ENCODE results near the gene PPWD1. TPM values are rescaled to one million over a fixed set of nuclear protein-coding genes. Genes with fewer than 3 reads are reported as not detected.

Gene PPWD1
- total RNA-seq (100 to 1,000 TPM in 3 of 5 donors, 10 to 100 TPM in 2; 36.6 to 159 (median 100) TPM), polyA plus RNA-seq (10 to 100 TPM in 2 of 3 donors, 1 to 10 TPM in 1; 9.3 to 24.4 (median 18.8) TPM)
- long read RNA-seq, donor 1, partial matches to known transcripts: 0 of 7 reads
- long read RNA-seq, donor 1, other reads (novel, unspliced or antisense): 0 of 7 reads
- long read RNA-seq, donor 2, transcript PPWD1-201 (11 exons, 2,166 nt): major isoform, 7 of 8 reads
- long read RNA-seq, donor 2, partial matches to known transcripts: 0 of 8 reads
- long read RNA-seq, donor 2, other reads (novel, unspliced or antisense): 0 of 8 reads
- long read RNA-seq, donor 3, partial matches to known transcripts: 0 of 7 reads
- long read RNA-seq, donor 3, other reads (novel, unspliced or antisense): 0 of 7 reads
- long read RNA-seq, donor 4: 0 reads
- long read RNA-seq, donor 5, transcript PPWD1-201 (11 exons, 2,166 nt): major isoform, 7 of 12 reads
- long read RNA-seq, donor 5, partial matches to known transcripts: 0 of 12 reads
- long read RNA-seq, donor 5, other reads (novel, unspliced or antisense): 0 of 12 reads
- long read RNA-seq, donor 6, transcript PPWD1-201 (11 exons, 2,166 nt): major isoform, 11 of 35 reads
- long read RNA-seq, donor 6, transcript PPWD1-206 (2 exons, 838 nt): minor isoform, 7 of 35 reads
- long read RNA-seq, donor 6, partial matches to known transcripts: 11 of 35 reads
- long read RNA-seq, donor 6, other reads (novel, unspliced or antisense): 0 of 35 reads
- long read RNA-seq, donor 7, partial matches to known transcripts: 0 of 4 reads
- long read RNA-seq, donor 7, other reads (novel, unspliced or antisense): 0 of 4 reads
- long read RNA-seq, donor 8, transcript PPWD1-206 (2 exons, 838 nt): major isoform, 5 of 17 reads
- long read RNA-seq, donor 8, partial matches to known transcripts: 7 of 17 reads
- long read RNA-seq, donor 8, other reads (novel, unspliced or antisense): 0 of 17 reads
- long read RNA-seq, donor 9, partial matches to known transcripts: 0 of 5 reads
- long read RNA-seq, donor 9, other reads (novel, unspliced or antisense): 0 of 5 reads
- long read RNA-seq, donor 10, partial matches to known transcripts: 0 of 4 reads
- long read RNA-seq, donor 10, other reads (novel, unspliced or antisense): 0 of 4 reads

- H3K36me3 ChIP-seq: peaks cover 0 to 11% (median 9%) of the 10 kb centered on the region in 4 donors
- DNase-seq: peak; percentile 95 to 98
- H3K4me1 ChIP-seq: peaks cover 13 to 45% (median 36%) of the 10 kb centered on the region in 4 donors
- intact Hi-C loops (cut with DNase I; ENCODE audit: low total_unique reads): no loop called here
- no peaks in the 10 kb centered on the region for H3K27me3 ChIP-seq
- peak within 1 kb of the TSS; percentile 80 to 96 (median 90) for H3K27ac ChIP-seq
- WGBS, 5 donors: 0 to 1% (median 0%) methylated on average over 32 to 54 of the region's 54 CpGs
- H3K4me3 ChIP-seq: peak within 1 kb of the TSS; percentile 67 to 99 (median 83)
- TF ChIP-seq CTCF (IDR thresholded peaks at IDR 0.05) (no peak), POLR2AphosphoS5 (IDR thresholded peaks at IDR 0.05) (peak; percentile 75 to 94 (median 93))
- H3K9me3 ChIP-seq: no peaks in the 10 kb centered on the region
Observed at GRCh38 chr5:65562731-65563701, at the start of gene PPWD1, which contains the start of gene CENPK. PPWD1 (plus strand) TSS chr5:65563296; CDS start chr5:65563311, 15 bp downstream. CENPK (minus strand) TSS chr5:65563168; CDS start chr5:65554907, 8,261 bp downstream.

DNA sequence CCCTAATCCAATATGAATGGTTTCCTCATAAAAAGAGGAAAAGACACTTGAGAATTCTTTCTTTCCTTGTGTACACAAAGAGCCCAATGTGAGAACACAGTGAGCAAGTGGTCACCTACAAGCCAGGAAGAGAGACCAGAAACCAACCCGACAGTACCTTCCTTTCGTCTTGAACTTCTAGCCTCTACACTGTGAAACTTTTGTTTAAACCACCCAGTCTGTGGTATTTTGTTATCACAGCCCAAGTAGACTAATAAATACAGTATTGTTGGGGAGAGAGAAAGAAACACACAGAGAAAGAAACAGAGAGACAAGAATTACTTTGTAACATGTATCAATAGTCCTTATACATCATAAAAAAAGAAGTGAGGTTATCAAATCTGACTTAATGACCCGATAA lies 37.4 kb upstream of the PPWD1 start:
- TF ChIP-seq POLR2AphosphoS5 (IDR thresholded peaks at IDR 0.05): no peak
- no peak for TF ChIP-seq POLR2A (IDR thresholded peaks at IDR 0.05)
- no peak for TF ChIP-seq EP300 (IDR thresholded peaks at IDR 0.05)
- no peak for TF ChIP-seq CTCF (IDR thresholded peaks at IDR 0.05)
- intact Hi-C loops (cut with DNase I; ENCODE audit: low total_unique reads): no loop called here
- Histone ChIP-seq H3K9me3 (no peaks in the 10 kb centered on the region), H3K27ac (no peak overlapping the region), H3K27me3 (no peaks in the 10 kb centered on the region), H3K4me1 (no peaks in the 10 kb centered on the region), H3K36me3 (no peaks in the 10 kb centered on the region), H3K4me3 (no peak overlapping the region)
- 76 to 93% (median 89%) methylated on average over 3 of the region's 3 CpGs for WGBS, 5 donors
- no peak for DNase-seq

DNA sequence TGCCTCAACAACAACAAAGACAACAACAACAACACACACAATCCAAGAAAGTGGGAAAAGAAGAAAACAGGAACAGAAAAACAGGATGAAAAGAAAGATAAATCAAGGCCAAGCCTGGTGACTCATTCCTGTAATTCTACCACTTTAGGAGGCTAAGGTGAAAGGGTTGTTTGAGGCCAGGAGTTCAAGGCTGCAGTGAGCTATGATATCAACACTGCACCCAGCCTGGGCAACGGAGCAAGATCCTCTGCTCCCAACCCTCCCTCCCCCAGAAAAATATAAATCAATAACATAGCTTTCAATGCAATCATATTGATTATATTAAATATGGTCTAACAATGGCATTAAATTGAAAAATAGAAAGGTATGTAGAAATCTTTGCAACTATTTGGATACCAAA lies 32.2 kb upstream of the PPWD1 start:
- H3K9me3 ChIP-seq: no peaks in the 10 kb centered on the region
- no peaks in the 10 kb centered on the region for H3K27me3 ChIP-seq
- H3K36me3 ChIP-seq: no peaks in the 10 kb centered on the region
- DNase-seq: no peak
- intact Hi-C loops (cut with DNase I; ENCODE audit: low total_unique reads): no loop called here
- no peak overlapping the region for H3K27ac ChIP-seq
- TF ChIP-seq POLR2A (IDR thresholded peaks at IDR 0.05) (no peak), POLR2AphosphoS5 (IDR thresholded peaks at IDR 0.05) (no peak), EP300 (IDR thresholded peaks at IDR 0.05) (no peak), CTCF (IDR thresholded peaks at IDR 0.05) (no peak)
- no peaks in the 10 kb centered on the region for H3K4me1 ChIP-seq
- 90 to 100% (median 91%) methylated on average over 1 of the region's 1 CpG for WGBS, 5 donors
- H3K4me3 ChIP-seq: no peak overlapping the region
